ENCODE data around the gene DOP1B. TPM values are rescaled to one million over a fixed set of nuclear protein-coding genes. Genes with fewer than 3 reads are reported as not detected.
"Not testable (repeated sequence)": the region's sequence is repeated elsewhere in the genome, so short reads cannot be mapped to it uniquely, and the experiment has no call there.

Gene DOP1B, protein sequence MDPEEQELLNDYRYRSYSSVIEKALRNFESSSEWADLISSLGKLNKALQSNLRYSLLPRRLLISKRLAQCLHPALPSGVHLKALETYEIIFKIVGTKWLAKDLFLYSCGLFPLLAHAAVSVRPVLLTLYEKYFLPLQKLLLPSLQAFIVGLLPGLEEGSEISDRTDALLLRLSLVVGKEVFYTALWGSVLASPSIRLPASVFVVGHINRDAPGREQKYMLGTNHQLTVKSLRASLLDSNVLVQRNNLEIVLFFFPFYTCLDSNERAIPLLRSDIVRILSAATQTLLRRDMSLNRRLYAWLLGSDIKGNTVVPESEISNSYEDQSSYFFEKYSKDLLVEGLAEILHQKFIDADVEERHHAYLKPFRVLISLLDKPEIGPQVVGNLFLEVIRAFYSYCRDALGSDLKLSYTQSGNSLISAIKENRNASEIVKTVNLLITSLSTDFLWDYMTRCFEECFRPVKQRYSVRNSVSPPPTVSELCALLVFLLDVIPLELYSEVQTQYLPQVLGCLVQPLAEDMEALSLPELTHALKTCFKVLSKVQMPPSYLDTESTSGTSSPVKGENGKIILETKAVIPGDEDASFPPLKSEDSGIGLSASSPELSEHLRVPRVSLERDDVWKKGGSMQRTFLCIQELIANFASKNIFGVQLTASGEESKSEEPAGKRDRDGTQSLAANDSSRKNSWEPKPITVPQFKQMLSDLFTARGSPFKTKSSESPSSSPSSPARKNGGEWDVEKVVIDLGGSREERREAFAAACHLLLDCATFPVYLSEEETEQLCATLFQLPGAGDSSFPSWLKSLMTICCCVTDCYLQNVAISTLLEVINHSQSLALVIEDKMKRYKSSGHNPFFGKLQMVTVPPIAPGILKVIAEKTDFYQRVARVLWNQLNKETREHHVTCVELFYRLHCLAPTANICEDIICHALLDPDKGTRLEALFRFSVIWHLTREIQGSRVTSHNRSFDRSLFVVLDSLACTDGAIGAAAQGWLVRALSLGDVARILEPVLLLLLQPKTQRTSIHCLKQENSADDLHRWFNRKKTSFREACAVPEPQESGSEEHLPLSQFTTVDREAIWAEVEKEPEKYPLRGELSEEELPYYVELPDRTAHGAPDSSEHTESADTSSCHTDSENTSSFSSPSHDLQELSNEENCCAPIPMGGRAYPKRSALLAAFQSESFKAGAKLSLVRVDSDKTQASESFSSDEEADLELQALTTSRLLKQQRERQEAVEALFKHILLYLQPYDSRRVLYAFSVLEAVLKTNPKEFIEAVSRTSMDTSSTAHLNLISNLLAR (N-terminal part only)
- 16.6 and 17.0 TPM in 2 replicates for total RNA-seq

DNA sequence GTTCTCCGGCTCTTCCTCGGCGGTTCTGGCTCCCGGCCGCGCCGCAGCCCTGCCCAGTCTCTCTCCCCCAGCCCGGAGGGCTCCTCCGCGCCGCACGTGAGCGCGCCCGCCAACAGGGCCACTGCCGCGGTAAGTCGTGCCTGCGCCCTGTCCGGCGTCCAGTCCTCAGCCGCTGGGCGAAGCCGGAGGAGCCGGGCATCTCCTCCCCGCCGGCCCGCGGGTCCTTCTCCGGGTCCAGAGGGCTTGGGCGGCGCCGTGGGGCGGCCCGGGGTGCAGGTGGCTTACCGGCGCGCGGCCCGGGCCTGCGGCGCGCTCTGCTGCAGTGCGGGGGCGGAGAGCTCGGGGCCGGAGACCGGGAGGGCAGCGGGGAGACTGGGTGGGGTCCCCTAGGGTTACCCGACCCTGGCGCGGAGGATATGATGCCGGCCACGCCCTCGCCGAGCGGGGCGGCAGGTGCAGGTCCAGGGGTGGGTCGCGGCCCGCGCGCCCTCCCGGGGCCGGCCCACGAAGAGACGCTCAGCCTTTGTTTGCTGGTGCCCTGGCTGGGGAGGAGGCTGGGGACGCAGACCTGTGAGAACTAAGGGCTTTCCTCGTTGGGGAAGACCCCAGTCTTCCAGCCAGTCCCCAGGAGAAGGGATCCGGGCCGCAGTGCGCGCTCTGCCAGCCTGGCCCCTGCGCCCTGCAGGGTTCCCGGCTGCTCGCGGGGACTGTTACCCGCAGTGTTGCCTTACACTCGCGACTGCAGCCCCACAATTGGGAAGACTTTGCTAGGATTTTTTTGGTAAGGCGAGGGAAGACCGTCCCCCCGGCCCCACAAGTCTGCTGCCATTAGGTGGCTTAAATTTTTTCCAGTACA is at the start of gene DOP1B:
Gene DOP1B (plus strand): TSS at position 10 of the 856 bp plus-strand sequence. CDS start 7,910 bp downstream, outside the sequence.
- intact Hi-C loops (cut with micrococcal nuclease), result loop anchor here (1.0 to 5.0 kb wide), 16 partner anchors 12 to 1210 kb away; partner anchors contain the start of genes CBR3, CHAF1B, DYRK1A and MORC3

DNA sequence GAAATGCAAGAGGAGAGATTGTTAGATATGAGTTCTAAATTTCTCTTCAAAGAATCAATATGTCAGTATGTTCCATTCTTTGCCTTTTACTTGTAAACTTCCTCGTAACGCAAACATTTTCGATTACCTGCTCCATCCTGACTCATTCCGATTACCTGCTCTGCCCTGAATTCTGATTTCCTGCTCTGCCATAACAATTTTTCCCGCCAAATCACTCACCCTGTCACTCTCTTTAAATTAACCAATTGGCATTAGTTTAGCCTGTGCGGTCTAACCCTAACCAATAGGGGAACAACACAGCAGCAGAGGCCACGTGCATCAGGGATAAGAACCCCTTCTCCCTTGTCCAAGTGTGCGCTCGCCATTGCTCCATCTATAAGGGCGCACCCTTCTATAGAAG is 46.8 kb upstream of the DOP1B start:
- intact Hi-C loops (cut with micrococcal nuclease), result loop anchor here (5.0 to 10.0 kb wide), 4 partner anchors 183 to 1223 kb away; no protein-coding TSS in a partner anchor

DNA sequence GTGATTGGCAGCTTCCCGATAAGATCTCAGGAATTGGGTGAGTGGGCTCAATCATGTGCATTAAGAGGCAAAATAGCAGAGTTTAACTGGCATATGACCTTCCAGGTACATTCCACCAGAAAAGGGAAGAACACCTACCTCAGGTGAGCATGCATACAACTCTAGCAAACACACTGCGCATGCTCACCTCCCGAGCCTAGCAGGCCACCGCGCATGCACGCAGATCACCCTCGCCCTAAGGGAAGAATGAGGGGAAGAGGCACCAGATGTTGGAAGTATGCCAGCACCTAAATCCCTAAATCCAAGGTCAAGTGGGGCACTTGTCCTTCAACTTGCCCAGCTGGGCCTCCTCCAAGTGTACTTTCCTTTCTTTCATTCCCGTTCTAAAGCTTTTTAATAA is 45.4 kb upstream of the DOP1B start:
- intact Hi-C loops (cut with micrococcal nuclease), result loop anchor here (5.0 to 10.0 kb wide), 4 partner anchors 184 to 1224 kb away; no protein-coding TSS in a partner anchor

DNA sequence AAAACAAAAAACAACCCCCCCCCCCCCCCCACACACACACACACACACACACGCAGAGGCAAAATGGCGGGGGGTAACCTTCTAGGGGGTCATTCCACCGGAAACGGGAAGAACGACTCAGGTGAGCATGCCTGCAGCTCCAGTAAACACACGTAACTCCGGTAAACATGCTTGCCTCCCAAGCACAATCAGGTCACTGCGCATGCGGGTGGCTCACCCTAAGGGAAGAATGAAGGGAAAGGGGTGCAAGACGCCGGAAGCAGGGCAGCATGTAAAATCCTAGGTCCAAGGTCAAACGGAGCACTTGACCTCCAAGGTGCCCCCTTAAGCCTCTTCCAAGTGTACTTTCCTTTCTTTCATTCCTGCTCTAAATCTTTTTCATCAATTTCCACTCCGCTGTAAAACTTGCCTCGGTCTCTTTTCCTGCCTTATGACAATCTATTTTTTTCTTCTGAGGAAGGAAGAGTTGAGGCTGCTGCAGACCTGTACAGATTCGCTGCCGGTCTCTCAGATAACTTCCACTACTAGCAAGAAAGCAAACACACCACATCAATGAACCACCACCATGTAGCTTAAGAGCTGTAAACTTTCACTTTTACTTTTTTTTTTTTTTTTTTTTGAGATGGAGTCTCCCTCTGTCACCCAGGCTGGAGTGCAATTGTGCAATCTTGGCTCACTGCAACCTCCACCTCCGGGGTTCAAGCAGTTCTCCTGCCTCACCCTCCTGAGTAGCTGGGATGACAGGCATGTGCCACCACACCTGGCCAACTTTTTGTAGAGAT is 42.8 kb upstream of the DOP1B start:
- intact Hi-C loops (cut with micrococcal nuclease), result loop anchor here (1.0 to 10.0 kb wide), 11 partner anchors 11 to 1369 kb away; partner anchors contain the start of gene DOP1B

DNA sequence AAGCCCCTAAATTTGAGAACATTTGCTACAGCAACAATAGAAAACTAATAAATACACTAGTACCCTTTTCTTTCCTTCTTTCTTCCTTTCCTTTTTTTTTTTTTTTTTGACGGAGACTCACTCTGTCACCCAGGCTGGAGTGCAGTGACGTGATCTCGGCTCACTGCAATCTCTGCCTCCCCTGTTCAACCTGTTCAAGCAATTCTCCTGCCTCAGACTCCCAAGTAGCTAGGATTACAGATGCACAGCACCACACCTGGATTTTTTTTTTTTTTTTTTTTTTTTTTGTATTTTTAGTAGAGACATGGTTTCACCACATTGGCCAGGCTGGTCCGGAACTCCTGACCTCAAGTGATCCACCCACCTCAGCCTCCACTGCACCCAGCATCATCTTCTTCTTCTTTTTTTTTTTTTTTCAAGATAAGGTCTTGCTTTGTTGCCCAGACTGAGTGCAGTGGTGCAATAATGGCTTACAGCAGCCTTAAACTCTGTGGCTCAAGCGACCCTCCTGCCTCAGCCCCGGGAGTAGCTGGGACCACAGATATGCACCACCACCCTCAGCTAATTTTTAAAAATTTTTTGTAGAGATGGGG is 41.4 kb upstream of the DOP1B start:
- intact Hi-C loops (cut with micrococcal nuclease), result loop anchor here (10.0 kb wide), 2 partner anchors 590 to 890 kb away; no protein-coding TSS in a partner anchor

DNA sequence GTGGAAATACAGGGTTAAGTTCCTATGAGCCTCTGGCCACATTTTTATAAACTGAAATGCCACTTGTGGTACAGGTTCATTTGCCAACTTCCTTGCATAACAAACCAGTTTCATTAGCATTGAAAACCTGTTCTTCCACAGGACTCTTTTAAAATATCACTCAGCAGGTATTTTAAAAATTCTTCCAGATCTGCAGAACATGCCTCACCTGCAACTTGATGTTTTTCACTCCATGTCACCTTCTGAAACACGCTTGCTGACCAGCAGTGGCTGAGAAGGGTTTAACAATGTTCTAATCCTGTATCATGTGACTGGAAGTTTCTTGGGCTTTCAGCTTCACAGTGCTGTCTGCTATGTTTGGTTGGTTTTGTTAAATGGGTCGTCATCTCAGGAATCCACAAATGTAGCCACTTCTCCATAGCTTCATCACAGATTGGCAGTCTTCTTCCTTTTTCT is 39.3 kb upstream of the DOP1B start:
- intact Hi-C loops (cut with micrococcal nuclease), result loop anchor here (10.0 kb wide), 2 partner anchors 593 to 893 kb away; no protein-coding TSS in a partner anchor

DNA sequence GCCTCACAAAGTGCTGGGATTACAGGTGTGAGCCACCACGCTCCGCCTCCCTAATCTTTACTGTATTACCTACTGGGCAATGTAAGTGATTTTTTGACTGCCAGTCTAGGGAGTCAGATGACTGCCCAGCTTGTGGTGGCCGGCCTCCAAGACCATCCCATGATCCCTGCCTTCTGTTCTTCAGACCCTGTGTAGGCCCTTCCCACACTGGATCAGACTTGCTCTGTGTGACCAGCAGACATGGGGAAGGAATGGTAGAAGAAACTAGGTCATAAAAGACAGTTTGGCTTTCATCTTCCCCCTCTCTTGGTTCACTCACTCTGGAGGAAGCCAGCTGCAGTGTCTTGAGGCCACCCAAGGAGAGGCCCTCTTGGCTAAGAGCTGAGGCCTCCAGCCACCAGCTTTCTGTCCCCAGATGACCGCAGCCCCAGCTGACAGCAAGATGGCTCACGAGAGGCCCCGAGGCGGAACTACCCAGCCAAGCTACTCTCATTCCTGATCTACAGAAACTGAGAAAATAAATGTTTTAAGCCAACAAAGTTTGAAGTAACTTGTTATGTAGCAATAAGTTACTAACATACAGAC is 36.2 kb upstream of the DOP1B start:
- intact Hi-C loops (cut with micrococcal nuclease), result no loop called here

DNA sequence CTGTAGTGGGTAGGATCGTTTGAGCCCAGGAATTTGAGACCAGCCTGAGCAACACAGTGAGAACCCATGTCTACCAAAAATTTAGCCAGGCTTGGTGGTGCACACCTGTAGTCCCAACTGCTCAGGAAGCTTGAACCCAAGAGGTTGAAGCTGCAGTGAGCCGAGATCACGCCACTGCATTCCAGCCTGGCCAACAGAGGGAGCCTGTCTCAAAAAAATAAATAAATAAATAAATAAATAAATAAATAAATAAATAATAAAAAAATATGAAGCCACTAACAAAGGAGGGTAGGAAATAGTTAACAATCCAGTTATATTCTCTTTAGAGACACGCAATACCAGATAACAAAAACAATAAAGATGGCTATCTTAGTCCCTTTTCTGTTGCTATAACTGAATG is 33.6 kb upstream of the DOP1B start:
- intact Hi-C loops (cut with micrococcal nuclease), result no loop called here

DNA sequence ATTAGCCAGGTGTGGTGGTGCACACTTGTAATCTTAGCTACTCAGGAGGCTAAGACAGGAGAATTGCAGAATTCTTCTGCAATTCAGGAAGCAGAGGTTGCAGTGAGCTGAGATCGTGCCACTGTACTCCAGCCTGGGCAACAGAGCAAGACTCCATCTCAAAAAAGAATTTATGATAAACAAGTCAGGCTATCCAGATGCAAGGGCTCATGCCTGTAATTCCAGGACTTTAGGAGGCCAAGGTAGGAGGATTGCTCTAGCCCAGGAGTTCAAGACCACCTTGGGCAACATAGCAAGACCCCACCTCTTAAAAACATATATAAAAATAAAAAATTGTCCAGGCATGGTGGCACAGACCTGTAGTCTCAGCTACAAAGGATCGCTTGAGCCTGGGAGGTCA is 32.2 kb upstream of the DOP1B start:
- intact Hi-C loops (cut with micrococcal nuclease), result no loop called here

DNA sequence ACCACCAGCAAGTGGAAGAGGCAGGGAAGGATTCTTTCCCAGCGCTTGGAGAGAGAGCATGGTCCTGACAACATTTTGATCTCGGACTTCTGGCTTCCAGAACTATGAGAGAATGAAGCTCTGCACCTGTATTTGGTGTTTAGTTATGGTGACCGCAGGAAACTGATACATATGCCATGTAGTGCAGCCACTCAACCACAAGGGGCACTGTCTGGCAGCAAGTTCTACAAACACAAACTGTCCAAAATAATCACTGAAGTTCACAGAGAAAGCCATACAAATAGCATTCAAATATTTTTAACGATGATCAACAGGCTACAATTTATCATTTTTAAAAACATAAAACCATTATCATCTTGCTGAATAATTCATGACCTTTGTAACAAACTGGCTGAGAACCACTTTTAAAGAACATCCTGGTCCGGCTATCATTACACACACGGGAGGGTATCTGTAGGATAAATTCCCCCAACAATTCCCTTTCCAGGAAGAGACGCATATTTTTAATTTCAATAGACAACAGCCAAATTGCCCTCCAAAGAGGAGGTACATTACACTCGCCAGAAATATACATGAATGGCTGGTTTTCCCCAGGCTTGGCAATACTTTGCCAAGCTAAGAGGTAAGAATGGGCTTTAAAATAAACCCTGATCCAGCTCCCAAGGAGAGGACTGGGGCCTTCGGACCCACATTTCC is 31.0 kb upstream of the DOP1B start:
- intact Hi-C loops (cut with micrococcal nuclease), result loop anchor here (1.0 kb wide), 2 partner anchors 10 to 11 kb away; partner anchors contain the start of gene CBR3

DNA sequence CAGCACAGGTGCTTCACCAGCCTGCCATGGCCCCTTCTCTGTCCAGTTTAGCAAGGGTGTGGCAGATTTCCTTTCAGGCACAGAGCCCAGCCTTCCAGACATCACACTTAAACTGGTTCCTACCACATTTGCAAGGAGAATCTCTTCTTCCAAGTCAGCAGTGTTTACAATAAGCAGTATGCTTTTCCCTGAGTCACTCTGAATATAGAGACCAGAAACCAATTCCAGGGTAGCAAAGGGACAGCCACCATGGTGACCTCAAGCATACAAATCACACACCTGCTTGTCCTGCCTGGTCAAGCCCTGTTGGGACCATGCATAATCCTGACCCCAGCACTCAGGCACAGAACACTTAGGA is 30.4 kb upstream of the DOP1B start:
- intact Hi-C loops (cut with micrococcal nuclease), result no loop called here

DNA sequence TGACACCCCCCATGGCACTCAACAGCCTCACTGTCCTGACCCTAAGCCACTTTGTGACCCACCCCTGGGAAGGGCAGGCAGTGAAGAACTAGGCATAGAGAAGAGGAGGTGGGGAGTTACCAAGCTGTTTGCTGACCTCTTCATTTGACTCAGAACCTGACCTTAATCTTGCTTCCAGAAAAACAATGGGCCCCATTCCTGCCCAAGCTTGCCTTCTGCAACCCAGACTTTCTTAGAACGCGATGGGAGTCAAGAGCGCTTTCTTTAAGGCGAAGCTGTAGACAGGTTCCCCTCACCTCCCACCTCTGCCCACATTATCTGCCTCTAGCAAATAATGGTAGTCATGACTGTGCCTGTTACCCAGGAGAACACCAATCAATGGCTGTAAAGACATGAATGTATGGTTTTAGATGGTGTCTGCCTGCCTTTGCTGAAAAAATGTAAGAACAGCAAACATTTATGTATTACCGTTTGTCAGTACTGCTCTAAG is 30.0 kb upstream of the DOP1B start:
- intact Hi-C loops (cut with micrococcal nuclease), result no loop called here

DNA sequence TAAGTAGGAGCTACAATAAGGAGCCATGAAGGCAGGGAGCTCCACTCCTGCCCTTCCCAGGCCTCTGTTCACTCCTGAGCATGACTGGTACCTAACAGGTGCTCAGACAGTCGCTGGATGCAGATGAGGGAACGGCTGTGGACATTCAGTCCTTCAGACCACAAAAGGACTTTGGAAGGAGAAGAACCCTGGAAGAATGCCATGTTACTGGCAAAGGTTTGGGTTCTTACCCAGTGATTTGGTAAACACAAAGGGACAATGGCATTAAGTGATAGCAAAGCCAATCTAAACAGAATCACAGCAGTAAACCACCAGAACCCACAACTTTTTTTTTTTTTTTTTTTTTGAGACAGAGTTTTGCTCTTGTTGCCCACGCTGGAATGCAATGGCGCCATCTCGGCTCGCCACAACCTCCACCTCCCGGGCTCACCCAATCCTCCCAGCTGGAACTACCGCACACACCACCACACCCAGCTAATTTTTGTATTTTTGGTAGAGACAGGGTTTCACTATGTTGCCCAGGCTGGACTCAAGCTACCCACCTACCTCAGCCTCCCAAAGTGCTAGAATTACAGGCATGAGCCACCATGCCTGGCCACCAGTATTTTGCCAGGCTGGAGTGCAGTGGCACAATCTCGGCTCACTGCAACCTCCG is 29.2 kb upstream of the DOP1B start:
- intact Hi-C loops (cut with micrococcal nuclease), result no loop called here

DNA sequence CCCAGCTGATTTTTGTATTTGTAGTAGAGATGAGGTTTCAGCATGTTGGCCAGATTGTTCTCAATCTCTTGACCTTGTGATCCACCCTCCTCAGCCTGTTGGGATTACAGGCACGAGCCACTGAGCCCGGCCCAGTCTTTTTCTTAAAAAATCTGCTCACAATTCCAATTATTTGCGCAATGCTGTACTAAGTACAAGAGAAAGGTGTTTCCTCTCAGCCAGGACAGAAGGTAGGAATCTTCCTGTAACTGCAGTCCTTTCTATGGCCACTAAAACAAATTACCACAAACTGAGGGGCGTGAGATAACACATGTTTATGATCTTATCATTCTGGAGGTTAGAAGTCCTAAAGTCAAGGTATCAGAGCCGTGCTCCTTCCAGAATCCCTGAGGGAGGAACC is 28.6 kb upstream of the DOP1B start:
- intact Hi-C loops (cut with micrococcal nuclease), result no loop called here

DNA sequence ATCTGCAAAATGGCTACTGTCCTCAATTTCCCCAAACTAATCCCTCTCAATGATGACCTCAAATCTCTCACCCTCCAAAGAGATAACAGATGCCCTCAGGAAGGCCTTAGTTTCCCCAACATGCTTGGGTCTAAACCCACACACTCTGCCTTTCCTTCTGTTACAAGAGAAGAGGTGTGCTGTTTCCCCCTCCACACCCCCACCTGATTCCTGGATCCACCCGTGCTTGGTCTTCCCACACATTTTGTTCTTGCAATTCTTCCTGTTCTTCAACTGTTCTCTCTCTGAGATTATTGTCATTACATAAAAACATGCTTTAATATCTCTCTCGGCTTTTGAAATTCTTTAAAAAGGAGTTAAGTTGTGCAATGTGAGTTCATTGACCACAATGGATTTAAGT is 27.4 kb upstream of the DOP1B start:
- intact Hi-C loops (cut with micrococcal nuclease), result no loop called here

DNA sequence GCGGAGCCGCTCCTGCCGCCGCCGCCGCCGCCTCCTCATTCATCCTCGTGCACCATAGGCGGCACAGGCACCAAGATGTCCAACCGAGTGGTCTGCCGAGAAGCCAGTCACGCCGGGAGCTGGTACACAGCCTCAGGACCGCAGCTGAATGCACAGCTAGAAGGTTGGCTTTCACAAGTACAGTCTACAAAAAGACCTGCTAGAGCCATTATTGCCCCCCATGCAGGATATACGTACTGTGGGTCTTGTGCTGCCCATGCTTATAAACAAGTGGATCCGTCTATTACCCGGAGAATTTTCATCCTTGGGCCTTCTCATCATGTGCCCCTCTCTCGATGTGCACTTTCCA is 26.2 kb upstream of the DOP1B start:
- intact Hi-C loops (cut with micrococcal nuclease), result not testable (repeated sequence)

DNA sequence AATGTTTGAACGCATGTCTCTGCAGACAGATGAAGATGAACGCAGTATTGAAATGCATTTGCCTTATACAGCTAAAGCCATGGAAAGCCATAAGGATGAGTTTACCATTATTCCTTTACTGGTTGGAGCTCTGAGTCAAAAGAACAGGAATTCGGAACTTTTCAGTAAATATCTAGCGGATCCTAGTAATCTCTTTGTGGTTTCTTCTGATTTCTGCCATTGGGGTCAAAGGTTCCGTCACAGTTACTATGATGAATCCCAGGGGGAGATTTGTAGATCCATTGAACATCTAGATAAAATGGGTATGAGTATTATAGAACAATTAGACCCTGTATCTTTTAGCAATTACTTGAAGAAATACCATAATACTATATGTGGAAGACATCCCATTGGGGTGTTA is 25.8 kb upstream of the DOP1B start:
- intact Hi-C loops (cut with micrococcal nuclease), result not testable (repeated sequence)
